Activated CD4-positive, alpha-beta T cell treated with anti-CD3 and anti-CD28 coated beads, Interleukin-2, amount 50 U/mL, for 4 hours (primary cell): Measurements from ENCODE around the gene ST7.

Experiments
- DNase-seq, 2 experiments: peaks; one replicate each; pipeline ENCODE4 v3.0.0-alpha.2; 2020

ST7 gene

DNA sequence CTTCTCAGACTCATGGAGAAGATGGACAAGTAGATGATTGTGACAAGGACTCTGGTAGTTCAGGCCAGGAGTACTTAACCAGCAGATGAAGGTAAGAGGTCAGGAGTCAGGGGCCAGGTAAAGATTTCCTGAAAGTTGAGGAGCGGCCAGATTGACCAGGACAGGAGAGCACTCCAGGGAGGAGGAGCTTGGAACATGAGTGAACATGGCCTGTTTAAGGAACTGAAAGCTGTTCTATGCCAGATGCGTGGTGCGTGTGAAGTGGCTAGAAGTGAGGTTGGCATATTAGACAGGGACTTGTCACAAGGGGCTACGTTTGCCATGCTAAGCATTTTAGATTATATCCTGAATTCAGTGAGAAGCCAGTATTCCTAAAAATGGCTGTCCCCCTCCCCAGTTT, 212.4 kb downstream of the ST7 start:
- DNase-seq: no peak

DNA sequence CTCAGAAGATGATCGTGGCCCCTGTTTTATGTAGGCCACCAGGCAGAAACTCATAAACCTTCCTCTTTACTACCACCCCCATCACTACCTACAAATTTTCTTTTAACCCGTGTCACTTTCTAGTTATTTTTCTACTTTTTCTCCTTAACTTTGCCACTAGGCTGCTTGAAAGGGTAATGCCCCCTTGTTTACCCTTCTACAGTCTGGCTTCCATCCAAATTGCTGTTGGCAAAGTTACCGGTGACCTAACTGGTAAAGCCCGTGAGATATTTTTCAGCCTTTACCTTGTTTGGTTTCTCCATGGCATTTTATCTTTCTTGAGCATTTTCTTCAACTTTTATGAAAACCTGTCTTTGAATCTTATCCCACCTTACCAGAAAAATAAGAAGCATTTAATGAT, 216.6 kb downstream of the ST7 start:
- no peak for DNase-seq

DNA sequence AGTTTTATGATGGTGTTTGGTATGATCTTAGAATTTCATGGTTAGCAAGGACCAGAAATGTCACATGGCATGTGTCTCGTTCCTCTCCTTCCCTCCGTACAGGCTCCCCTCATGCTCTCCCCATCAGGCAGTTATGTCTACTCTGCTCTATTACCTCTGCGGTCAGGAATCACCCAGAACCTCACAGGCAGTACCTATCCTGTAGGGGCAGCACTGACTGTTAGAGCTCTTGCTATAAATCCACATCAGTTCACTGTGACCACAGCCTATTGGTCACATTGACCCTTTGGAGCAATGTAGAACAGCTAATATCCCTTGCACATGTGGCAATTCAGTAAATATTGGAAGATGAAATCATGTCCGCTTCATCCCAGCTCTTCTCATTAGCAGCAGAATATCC, 217.8 kb downstream of the ST7 start:
- no peak for DNase-seq

DNA sequence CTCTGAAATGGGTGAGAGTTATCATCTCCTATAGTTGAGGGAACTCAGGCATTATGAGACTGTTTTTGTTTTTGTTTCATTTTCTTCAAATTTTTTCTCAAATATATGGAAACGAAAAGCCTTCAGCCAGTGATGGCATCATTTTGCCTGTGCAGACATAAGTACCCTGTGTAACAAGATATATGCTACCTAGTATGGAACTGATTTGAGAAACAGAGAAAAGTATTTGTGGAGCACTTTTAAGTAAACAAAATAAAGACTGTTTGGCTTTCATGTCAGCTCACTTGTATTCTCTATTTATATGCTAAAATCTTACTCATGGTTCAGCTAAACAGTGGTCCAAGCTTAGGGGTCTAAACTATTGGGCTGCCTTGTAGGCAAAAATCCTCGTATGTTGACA, 219.0 kb downstream of the ST7 start:
- DNase-seq: no peak

DNA sequence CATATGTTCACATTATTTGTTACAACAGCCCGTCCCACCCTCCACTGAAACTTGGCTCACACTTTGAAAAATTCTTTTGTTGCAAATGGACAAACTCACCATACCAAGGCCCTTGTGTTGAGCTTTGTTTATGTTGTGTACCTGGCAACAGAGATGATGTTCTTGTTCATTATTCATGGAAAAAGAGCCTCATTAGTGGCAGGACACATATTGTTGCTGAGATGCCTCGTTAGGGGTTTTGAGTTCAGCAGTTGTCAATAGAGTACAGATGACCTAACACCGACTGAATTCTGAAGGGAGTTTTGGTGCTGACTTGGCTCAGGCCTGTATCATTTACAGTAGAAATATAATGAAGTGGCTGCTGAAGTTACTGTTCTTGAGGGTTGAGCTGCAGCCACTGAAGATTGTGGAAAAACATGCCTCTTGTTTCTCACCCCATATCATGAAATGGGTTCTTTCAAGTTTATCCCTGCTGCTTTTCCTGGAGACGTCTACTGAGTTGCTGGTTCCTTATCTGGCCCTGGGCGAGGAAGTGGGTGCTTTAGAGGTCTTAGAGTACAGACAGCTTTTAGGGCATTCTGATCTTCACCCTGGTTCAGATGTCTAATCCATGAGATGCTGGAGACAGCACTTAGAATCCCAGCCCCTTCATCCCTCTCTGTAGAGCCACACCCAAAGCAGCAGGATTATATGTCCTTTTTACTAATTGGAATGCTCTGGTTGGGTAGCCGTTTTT, 219.9 kb downstream of the ST7 start:
- no peak for DNase-seq

DNA sequence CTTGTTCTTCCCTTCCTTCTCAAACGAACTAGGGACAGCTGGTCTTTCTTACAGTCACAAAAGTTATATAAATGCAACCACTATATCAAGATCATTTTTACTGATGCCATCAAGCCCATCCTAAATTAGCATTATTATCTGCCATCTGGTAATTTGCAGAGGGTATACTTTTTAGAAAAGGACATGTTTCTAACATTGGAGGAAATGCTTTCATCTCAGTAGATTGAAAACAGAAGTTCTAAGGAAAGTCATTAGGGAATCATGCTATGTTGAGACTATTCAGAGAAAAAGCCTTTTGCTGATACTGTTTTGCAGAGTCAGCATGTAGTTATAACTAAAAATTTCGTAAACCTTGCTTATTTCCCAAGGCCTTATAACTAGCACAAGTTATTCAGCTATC, 222.9 kb downstream of the ST7 start:
- DNase-seq: no peak

- no peak for DNase-seq
Observed at GRCh38 chr7:117178600-117178999, 225.3 kb downstream of the ST7 start.

DNA sequence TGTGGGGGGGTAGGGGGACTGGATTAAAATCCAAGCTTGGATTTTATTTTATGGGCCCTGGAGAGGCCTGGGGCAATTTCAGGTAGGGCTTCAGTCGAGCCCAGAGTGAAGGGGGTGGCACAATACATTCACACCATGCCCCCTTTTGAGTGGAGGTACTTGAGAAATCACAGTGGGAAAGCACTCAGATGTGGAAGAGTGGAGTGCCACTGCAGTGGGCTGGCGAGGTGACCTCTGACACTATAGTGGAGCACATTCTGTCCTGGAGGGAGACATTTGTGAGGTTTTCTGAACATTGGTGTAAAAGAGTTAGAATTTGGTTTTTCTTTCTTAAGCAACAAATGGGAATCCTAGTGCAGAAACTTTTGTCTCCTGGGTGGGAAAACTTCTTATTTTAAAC, 226.4 kb downstream of the ST7 start:
- no peak for DNase-seq

GRCh38 chr7:117183729-117184128, 230.4 kb downstream of the ST7 start:
- no peak for DNase-seq

GRCh38 chr7:117184367-117184766, 231.1 kb downstream of the ST7 start:
- no peak for DNase-seq

- no peak for DNase-seq
Observed at GRCh38 chr7:117185124-117185523, 231.8 kb downstream of the ST7 start.

GRCh38 chr7:117186218-117187010, 233.1 kb downstream of the ST7 start:
- DNase-seq: no peak

DNA sequence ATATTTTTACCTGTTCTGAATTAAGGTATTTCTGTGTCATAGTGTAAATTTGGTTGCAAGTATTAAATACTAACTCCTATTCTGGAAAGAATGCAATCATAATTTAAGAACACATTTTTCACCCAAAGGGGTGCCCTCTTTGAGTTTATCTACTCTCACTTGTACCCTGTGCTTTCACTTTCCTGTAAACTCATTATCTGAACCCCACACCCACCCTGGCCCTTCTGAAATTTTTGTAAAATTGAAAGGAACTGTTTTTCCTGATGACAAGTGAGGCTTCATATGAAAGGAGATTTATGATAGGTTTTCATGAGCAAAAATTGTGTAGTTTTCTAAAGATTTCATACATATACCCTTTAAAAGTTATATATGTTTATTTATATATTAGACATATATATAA, 235.1 kb downstream of the ST7 start:
- no peak for DNase-seq

DNA sequence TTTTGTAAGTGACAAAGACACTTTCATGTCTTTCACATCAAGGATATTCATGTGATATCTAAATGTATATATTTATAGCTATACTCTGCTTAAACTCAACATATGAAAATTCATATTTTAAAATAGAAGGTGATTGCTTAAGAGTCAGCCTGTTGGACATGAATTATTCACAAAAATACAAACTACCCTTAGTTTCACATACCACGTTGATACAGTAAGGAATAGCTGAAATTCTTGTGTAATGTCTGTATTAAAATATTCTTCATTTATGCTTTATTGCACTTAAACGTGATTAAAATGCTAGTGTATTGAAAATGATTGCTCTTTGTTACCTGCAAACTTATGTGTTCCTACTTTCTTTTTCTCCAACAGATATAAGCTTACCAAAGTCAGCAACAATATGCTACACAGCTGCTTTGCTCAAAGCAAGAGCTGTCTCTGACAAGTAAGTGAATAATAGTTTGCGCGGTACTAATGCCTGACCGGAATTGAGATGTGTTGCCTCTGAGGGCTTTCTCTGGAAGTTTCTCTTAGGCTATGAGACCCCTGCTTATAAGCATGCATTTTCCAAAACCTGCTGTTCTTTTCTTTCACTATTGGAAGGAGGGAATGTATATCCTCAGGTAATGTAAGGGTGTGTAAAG, 235.8 kb downstream of the ST7 start:
- DNase-seq: no peak

DNA sequence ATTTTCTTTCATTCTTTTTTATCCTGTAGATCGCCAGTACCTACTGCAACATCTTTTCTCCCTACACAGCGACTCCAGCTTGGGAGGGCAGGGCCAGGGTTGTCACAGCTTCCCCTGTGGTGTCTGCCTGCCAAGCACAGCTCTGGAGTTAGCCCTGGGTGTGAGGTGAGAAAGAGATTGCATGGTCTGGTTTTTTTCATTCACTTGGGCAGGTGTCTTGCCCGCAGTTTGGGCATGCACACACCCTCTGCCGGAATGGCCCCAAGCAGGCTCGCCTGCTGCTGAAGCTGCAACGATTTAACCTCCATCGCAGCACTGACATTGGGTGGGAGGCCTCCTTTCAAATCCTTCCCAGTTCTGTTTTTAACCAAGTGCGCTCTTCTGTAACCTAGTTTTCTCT, 236.8 kb downstream of the ST7 start:
- DNase-seq: no peak

GRCh38 chr7:117190746-117191435, 237.6 kb downstream of the ST7 start:
- DNase-seq: no peak

DNA sequence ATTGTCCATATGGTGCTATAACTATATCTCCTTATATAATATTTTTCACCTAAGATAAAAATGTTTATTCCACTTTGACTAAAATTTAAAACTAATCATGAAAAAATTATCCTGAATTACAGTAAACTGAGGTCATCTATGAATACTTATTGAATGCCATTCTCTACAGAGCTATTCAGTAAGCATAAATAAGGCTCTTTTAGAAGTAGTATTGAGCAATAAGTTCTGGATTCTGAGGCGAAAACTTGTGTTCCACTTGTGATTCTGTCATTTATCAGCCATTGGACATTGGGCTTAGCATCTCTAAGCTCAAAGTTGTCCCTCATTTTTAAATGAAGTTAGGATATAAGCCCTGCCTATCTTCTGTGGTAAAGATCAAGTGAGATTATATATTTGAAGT, 238.8 kb downstream of the ST7 start:
- no peak for DNase-seq

GRCh38 chr7:117193564-117193963, 240.3 kb downstream of the ST7 start:
- no peak for DNase-seq

GRCh38 chr7:117194445-117194844, 241.1 kb downstream of the ST7 start:
- no peak for DNase-seq

- DNase-seq: no peak
Observed at GRCh38 chr7:117195361-117196029, 242.2 kb downstream of the ST7 start.

DNA sequence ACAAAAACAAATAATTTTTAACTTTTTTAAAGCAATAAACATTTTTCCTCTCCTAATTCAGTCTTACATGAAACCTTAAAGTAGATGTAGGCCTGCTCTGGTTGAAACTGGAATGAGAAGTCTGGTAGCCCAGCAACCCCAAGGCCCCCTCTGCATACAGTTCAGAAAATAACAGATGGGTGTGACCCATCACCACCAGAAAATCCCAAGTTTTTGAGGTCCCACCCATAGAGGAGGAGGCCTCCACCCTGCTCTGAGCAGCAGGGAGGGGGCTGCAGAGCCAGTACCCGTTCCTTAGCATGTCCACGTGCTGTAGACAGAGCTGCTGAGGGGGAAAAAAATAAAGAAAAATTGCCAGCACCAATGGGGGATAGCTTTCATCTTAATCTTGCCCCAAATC, 246.8 kb downstream of the ST7 start:
- no peak for DNase-seq

DNA sequence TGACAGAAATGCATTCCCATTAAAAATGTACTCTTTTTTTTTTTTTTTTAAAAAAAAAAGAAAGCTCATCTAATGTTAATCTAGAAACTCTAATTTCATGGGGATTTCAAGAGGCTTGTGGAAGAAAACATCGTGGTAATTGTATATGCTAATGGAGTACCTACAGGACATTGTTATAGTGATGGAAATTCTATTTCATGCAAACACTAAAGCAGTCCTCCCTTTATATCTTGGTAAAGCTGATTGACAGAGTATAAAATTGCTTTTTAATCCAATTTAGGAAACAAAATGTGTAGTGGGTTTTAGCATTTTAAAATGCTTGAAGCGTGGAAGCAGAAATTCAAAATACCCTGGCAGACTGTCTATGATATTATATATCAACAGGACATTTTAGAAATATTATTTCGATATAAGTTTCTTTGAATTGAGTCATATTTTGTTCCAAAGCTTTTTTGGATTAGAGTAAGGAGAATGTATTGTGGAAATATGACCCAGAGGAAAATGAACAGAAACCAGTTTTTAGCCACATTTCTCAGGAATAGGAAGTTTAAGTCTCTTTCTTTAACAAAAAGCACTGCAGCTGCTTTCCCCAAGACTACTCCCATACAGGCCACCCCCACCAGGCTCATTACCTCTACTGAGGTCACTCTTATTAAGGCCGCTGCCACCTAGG, 247.6 kb downstream of the ST7 start:
- DNase-seq: no peak
